ENCODE data around the gene CFAP97. TPM values are rescaled to one million over a fixed set of nuclear protein-coding genes. Genes with fewer than 3 reads are reported as not detected.
"Not testable (repeated sequence)": the region's sequence is repeated elsewhere in the genome, so short reads cannot be mapped to it uniquely, and the experiment has no call there.

The CFAP97 gene
- total RNA-seq, 1 donor from 2014 or later, result 16.1 TPM

GRCh38 chr4:185142912-185143600 is 60.7 kb downstream of the CFAP97 start, which contains the start of gene SLC25A4:
Gene SLC25A4 (plus strand): TSS chr4:185143266. CDS start chr4:185143373, 107 bp downstream.
- DNase-seq (ENCODE audit: extremely low read depth, low read depth, low spot score), result no peak

GRCh38 chr4:185142564-185142911 is 61.3 kb downstream of the CFAP97 start:
- no peak for DNase-seq (ENCODE audit: extremely low read depth, low read depth, low spot score)

- DNase-seq (ENCODE audit: extremely low read depth, low read depth, low spot score), result no peak
Observed at GRCh38 chr4:185141777-185142176, 62.0 kb downstream of the CFAP97 start.

- DNase-seq (ENCODE audit: extremely low read depth, low read depth, low spot score), result no peak
Observed at GRCh38 chr4:185139736-185140135, 64.1 kb downstream of the CFAP97 start.

- DNase-seq (ENCODE audit: extremely low read depth, low read depth, low spot score), result no peak
Observed at GRCh38 chr4:185138161-185138560, 65.6 kb downstream of the CFAP97 start.

- no peak for DNase-seq (ENCODE audit: extremely low read depth, low read depth, low spot score)
Observed at GRCh38 chr4:185137233-185137925, 66.4 kb downstream of the CFAP97 start.

- peak; percentile 45 for DNase-seq (ENCODE audit: extremely low read depth, low read depth, low spot score)
Observed at GRCh38 chr4:185134307-185134869, 69.4 kb downstream of the CFAP97 start.

GRCh38 chr4:185128272-185129119 is 75.3 kb downstream of the CFAP97 start:
- DNase-seq (ENCODE audit: extremely low read depth, low read depth, low spot score), result no peak

GRCh38 chr4:185127021-185127925 is 76.5 kb downstream of the CFAP97 start:
- no peak for DNase-seq (ENCODE audit: extremely low read depth, low read depth, low spot score)

- DNase-seq (ENCODE audit: extremely low read depth, low read depth, low spot score), result no peak
Observed at GRCh38 chr4:185124006-185124405, 79.8 kb downstream of the CFAP97 start.

- no peak for DNase-seq (ENCODE audit: extremely low read depth, low read depth, low spot score)
Observed at GRCh38 chr4:185122681-185123345, 81.0 kb downstream of the CFAP97 start.

- no peak for DNase-seq (ENCODE audit: extremely low read depth, low read depth, low spot score)
Observed at GRCh38 chr4:185120631-185120946, 83.2 kb downstream of the CFAP97 start.

- no peak for DNase-seq (ENCODE audit: extremely low read depth, low read depth, low spot score)
Observed at GRCh38 chr4:185119927-185120630, 83.7 kb downstream of the CFAP97 start.

- DNase-seq (ENCODE audit: extremely low read depth, low read depth, low spot score), result not testable (repeated sequence)
Observed at GRCh38 chr4:185119467-185119866, 84.3 kb downstream of the CFAP97 start.

- DNase-seq (ENCODE audit: extremely low read depth, low read depth, low spot score), result no peak
Observed at GRCh38 chr4:185118876-185119275, 84.9 kb downstream of the CFAP97 start.

GRCh38 chr4:185117300-185117934 is 86.4 kb downstream of the CFAP97 start:
- DNase-seq (ENCODE audit: extremely low read depth, low read depth, low spot score), result no peak

GRCh38 chr4:185115827-185116232 is 88.0 kb downstream of the CFAP97 start:
- no peak for DNase-seq (ENCODE audit: extremely low read depth, low read depth, low spot score)

GRCh38 chr4:185113340-185113739 is 90.5 kb downstream of the CFAP97 start:
- no peak for DNase-seq (ENCODE audit: extremely low read depth, low read depth, low spot score)

- DNase-seq (ENCODE audit: extremely low read depth, low read depth, low spot score), result peak; percentile 85
Observed at GRCh38 chr4:185112104-185112503, 91.7 kb downstream of the CFAP97 start.

Measured in glomerular endothelial cell (primary cell).